ENCODE results near the gene ZNF133. TPM values are rescaled to one million over a fixed set of nuclear protein-coding genes. Genes with fewer than 3 reads are reported as not detected.

The ZNF133 gene
- total RNA-seq, 6 experiments from 2014 or later, result 8.9 to 11.4 (median 10.2) TPM

DNA sequence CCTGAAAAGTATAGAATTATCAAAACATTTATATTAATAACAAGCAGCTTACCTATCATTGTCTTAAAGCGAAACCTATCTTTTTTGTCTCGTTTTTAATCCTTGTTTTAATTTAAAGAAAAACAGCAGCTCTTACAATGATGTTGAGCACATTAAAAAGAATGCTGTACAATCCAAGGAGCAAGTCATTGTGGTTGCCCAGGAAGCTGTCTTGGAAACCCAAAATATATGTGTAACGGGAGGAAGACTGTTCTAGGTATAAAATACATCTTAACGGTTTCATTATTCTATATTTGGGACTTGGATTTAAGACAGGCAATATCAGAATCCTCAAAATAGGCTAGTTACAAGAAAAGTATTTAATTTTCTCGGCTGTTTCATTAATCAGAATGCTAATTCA lies 21.7 kb downstream of the ZNF133 start:
- TF ChIP-seq, protein P1, sequence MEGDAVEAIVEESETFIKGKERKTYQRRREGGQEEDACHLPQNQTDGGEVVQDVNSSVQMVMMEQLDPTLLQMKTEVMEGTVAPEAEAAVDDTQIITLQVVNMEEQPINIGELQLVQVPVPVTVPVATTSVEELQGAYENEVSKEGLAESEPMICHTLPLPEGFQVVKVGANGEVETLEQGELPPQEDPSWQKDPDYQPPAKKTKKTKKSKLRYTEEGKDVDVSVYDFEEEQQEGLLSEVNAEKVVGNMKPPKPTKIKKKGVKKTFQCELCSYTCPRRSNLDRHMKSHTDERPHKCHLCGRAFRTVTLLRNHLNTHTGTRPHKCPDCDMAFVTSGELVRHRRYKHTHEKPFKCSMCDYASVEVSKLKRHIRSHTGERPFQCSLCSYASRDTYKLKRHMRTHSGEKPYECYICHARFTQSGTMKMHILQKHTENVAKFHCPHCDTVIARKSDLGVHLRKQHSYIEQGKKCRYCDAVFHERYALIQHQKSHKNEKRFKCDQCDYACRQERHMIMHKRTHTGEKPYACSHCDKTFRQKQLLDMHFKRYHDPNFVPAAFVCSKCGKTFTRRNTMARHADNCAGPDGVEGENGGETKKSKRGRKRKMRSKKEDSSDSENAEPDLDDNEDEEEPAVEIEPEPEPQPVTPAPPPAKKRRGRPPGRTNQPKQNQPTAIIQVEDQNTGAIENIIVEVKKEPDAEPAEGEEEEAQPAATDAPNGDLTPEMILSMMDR (IDR thresholded peaks at IDR 0.05), result no peak
- no peak for DNase-seq
- Mint-ChIP-seq H3K27ac (no peak overlapping the region), H3K36me3 (ENCODE audit: low read depth) (peaks cover 46% of the 10 kb centered on the region), H3K27me3 (ENCODE audit: insufficient read depth) (no peaks in the 10 kb centered on the region), H3K4me3 (no peak overlapping the region), H3K9me3 (no peaks in the 10 kb centered on the region), H3K4me1 (ENCODE audit: low read depth) (peaks cover 42% of the 10 kb centered on the region)

DNA sequence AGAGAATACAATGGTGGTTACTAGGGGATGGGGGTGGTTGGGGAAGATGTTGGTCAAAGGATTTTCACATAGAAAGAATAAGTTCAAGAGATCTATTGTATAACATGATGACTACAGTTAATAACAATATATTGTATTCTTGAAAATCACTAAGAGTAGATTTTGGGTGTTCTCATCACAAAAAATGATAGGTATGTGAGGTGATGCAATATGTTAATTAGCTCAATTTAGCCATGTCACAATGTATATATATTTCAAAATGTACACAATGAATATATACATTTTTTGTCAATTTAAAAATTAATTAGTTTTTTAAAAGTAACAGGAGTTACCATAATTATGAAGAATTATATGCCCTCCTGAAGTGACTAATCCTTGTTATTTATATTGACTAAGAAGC lies 22.3 kb downstream of the ZNF133 start:
- DNase-seq, result no peak
- peaks cover 46% of the 10 kb centered on the region for H3K36me3 Mint-ChIP-seq (ENCODE audit: low read depth)
- H3K27ac Mint-ChIP-seq, result no peak overlapping the region
- H3K9me3 Mint-ChIP-seq, result no peaks in the 10 kb centered on the region
- H3K27me3 Mint-ChIP-seq (ENCODE audit: insufficient read depth), result no peaks in the 10 kb centered on the region; the same call in 1 of the 2 replicates
- H3K4me3 Mint-ChIP-seq, result no peak overlapping the region
- TF ChIP-seq, protein P1 (IDR thresholded peaks at IDR 0.05), result no peak
- peaks cover 47% of the 10 kb centered on the region for H3K4me1 Mint-ChIP-seq (ENCODE audit: low read depth)

- Mint-ChIP-seq H3K36me3 (ENCODE audit: low read depth) (peaks cover 50% of the 10 kb centered on the region), H3K27me3 (ENCODE audit: insufficient read depth) (no peaks in the 10 kb centered on the region; the same call in 1 of the 2 replicates), H3K27ac (no peak overlapping the region), H3K4me3 (no peak overlapping the region), H3K4me1 (ENCODE audit: low read depth) (peaks cover 49% of the 10 kb centered on the region), H3K9me3 (no peaks in the 10 kb centered on the region)
- no peak for DNase-seq
- TF ChIP-seq, protein P1 (IDR thresholded peaks at IDR 0.05), result no peak
These were observed 24.4 kb downstream of the ZNF133 start for GRCh38 chr20:18312723-18313122.

GRCh38 chr20:18313411-18313810 lies 25.1 kb downstream of the ZNF133 start:
- TF ChIP-seq, protein P1 (IDR thresholded peaks at IDR 0.05), result no peak
- Mint-ChIP-seq H3K9me3 (no peaks in the 10 kb centered on the region), H3K27ac (no peak overlapping the region; the same call in 1 of the 2 replicates), H3K4me1 (ENCODE audit: low read depth) (peaks cover 48% of the 10 kb centered on the region), H3K27me3 (ENCODE audit: insufficient read depth) (no peaks in the 10 kb centered on the region; the same call in 1 of the 2 replicates), H3K36me3 (ENCODE audit: low read depth) (peaks cover 52% of the 10 kb centered on the region), H3K4me3 (no peak overlapping the region)
- DNase-seq, result no peak

DNA sequence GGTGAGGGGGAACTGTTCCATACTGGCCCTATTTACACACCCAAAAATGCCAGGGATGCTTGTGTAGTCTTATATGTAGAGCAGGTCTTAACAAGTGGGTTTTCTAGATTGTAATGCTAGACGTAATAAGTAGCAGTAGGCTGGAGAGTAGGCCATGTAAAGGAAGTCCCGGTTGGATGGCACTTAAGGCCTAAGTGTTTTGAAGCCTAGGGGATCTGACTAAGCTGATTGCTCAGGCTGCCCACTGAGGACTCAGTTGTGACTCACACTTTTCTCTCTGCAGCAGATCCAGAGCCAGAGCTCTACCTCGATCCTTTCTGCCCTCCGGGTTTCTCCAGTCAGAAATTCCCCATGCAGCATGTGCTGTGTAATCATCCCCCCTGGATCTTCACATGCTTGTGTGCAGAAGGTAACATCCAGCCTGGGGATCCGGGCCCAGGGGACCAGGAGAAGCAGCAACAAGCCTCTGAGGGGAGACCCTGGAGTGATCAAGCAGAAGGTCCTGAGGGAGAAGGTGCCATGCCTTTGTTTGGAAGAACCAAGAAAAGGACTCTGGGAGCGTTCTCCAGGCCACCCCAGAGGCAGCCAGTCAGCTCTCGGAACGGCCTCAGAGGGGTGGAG lies 26.6 kb downstream of the ZNF133 start:
- TF ChIP-seq, protein P1 (IDR thresholded peaks at IDR 0.05), result no peak
- DNase-seq, result peak; percentile 91
- H3K4me3 Mint-ChIP-seq, result peak overlapping the region; percentile 29; the same call in 1 of the 2 replicates
- H3K27me3 Mint-ChIP-seq (ENCODE audit: insufficient read depth), result no peaks in the 10 kb centered on the region; the same call in 1 of the 2 replicates
- H3K27ac Mint-ChIP-seq, result peak overlapping the region; percentile 82
- peaks cover 39% of the 10 kb centered on the region for H3K36me3 Mint-ChIP-seq (ENCODE audit: low read depth)
- H3K4me1 Mint-ChIP-seq (ENCODE audit: low read depth), result peaks cover 33% of the 10 kb centered on the region
- no peaks in the 10 kb centered on the region for H3K9me3 Mint-ChIP-seq

All from HFFc6 (cell line).